SK-N-SH (cell line): ENCODE data around the gene CHAT. TPM values are rescaled to one million over a fixed set of nuclear protein-coding genes. Genes with fewer than 3 reads are reported as not detected.

Experiments used
- CTCF ChIA-PET: fragments of 300-600, 350-600 bp; formaldehyde crosslinking; extraction: SDS; loops from one replicate; lab custom pipeline; 2021; lab: Yijun Ruan, JAX
- POLR2A ChIA-PET: fragments of 350-600 bp; sonication (Branson Sonifier 250); formaldehyde crosslinking; extraction: SDS; loops from one replicate; lab custom pipeline; 2020; ENCODE audit warnings: antibody characterized with exemption, inconsistent platforms; lab: Yijun Ruan, JAX
- DNase-seq: peaks from one replicate; pipeline ENCODE4 v3.0.0; 2012
- H2AFZ ChIP-seq: fragments of 200-600 bp; sonication (generic); 2 replicates; pipeline ENCODE4 v1.8.1; 2016; ENCODE audit warnings: antibody characterized with exemption, mild to moderate bottlenecking, low read depth
- H3F3A ChIP-seq: fragments of 200-600 bp; sonication (generic); replicated peaks from 2 replicates; pipeline ENCODE3; 2016; ENCODE audit warnings: antibody characterized with exemption, mild to moderate bottlenecking; ENCODE audit not compliant: insufficient read depth
- H3K27ac ChIP-seq, 2 experiments: fragments of 200-500 bp in 1 of 2; fragments of 200-600 bp in 1 of 2; sonication (Bioruptor generic) in 1 of 2; sonication (generic), shearing (Covaris generic) in 1 of 2; 2 replicates each; pipeline versions ENCODE4 v1.5.1 to v1.6.1; 2014 to 2016; ENCODE audit warnings: low read depth in 2 of 2, inconsistent platforms in 1 of 2, low read length in 1 of 2, mild to moderate bottlenecking in 1 of 2, mixed read lengths in 1 of 2
- H3K27me3 ChIP-seq: fragments of 200-600 bp; sonication (generic), shearing (Covaris generic); 2 replicates; pipeline ENCODE4 v1.6.1; 2016; ENCODE audit warnings: mixed run types; ENCODE audit not compliant: insufficient read depth
- H3K36me3 ChIP-seq, 2 experiments: fragments of 200-500 bp in 1 of 2; fragments of 200-600 bp in 1 of 2; sonication (Bioruptor generic) in 1 of 2; sonication (generic) in 1 of 2; replicated peaks in 1 of 2; 2 replicates each; pipeline versions ENCODE3 to v1.5.1; 2014 to 2016; ENCODE audit warnings: low read length in 1 of 2, mild to moderate bottlenecking in 1 of 2; ENCODE audit not compliant: insufficient read depth in 2 of 2, control insufficient read depth in 1 of 2
- H3K4me1 ChIP-seq, 2 experiments: fragments of 200-500 bp in 1 of 2; fragments of 200-600 bp in 1 of 2; sonication (Bioruptor generic) in 1 of 2; sonication (generic), shearing (Covaris generic) in 1 of 2; 2 replicates each; pipeline versions ENCODE4 v1.5.1 to v1.6.1; 2014 to 2016; ENCODE audit warnings: low read depth in 1 of 2, low read length in 1 of 2, mixed run types in 1 of 2; ENCODE audit not compliant: insufficient read depth in 2 of 2, control insufficient read depth in 1 of 2
- H3K4me2 ChIP-seq: fragments of 200-600 bp; sonication (generic), shearing (Covaris generic); 2 replicates; pipeline ENCODE4 v1.6.1; 2017; ENCODE audit warnings: mixed run types
- H3K4me3 ChIP-seq, 2 experiments: fragments of 200-500 bp in 1 of 2; fragments of 200-600 bp in 1 of 2; sonication (Bioruptor generic) in 1 of 2; sonication (generic), shearing (Covaris generic) in 1 of 2; 2 replicates each; pipeline versions ENCODE4 v1.5.1 to v1.8.1; 2014 to 2016; ENCODE audit warnings: low read depth in 2 of 2, inconsistent platforms in 1 of 2, low read length in 1 of 2, mild to moderate bottlenecking in 1 of 2, mixed read lengths in 1 of 2, moderate library complexity in 1 of 2
- H3K79me2 ChIP-seq: fragments of 200-600 bp; sonication (generic); 2 replicates; pipeline ENCODE4 v1.8.1; 2017; ENCODE audit warnings: mild to moderate bottlenecking; ENCODE audit not compliant: insufficient read depth
- H3K9ac ChIP-seq: fragments of 200-600 bp; sonication (generic); 2 replicates; pipeline ENCODE4 v1.6.1; 2017; ENCODE audit warnings: mixed run types
- H3K9me2 ChIP-seq: fragments of 200-600 bp; sonication (generic); 2 replicates; pipeline ENCODE4 v1.6.1; 2017; ENCODE audit warnings: mixed run types
- H3K9me3 ChIP-seq: fragments of 200-600 bp; sonication (generic); 2 replicates; pipeline ENCODE4 v1.6.1; 2017; ENCODE audit warnings: mixed run types, mild to moderate bottlenecking, moderate library complexity
- H4K20me1 ChIP-seq: fragments of 200-600 bp; sonication (generic); 2 replicates; pipeline ENCODE4 v1.6.1; 2017; ENCODE audit warnings: mild to moderate bottlenecking, mixed run types; ENCODE audit not compliant: insufficient read depth
- CTCF ChIP-seq: fragments of 200-600 bp; sonication (generic); IDR thresholded peaks from 2 replicates; pipeline ENCODE4 v1.6.1; 2017; ENCODE audit warnings: antibody characterized with exemption, mild to moderate bottlenecking, moderate library complexity
- EZH2phosphoT487 ChIP-seq: fragments of 200-600 bp; sonication (generic); IDR thresholded peaks from 2 replicates; pipeline ENCODE4 v1.6.1; 2017; ENCODE audit warnings: low read depth, mixed run types, mild to moderate bottlenecking, antibody characterized with exemption, moderate library complexity, borderline replicate concordance
- FOSL2 ChIP-seq: IDR thresholded peaks from 2 replicates; pipeline ENCODE4 v1.4.0; 2012; ENCODE audit warnings: low read depth, mild to moderate bottlenecking, moderate library complexity, borderline replicate concordance
- FOXM1 ChIP-seq: IDR thresholded peaks from 2 replicates; pipeline ENCODE4 v1.4.0; 2012; ENCODE audit warnings: low read depth, mild to moderate bottlenecking
- MEF2A ChIP-seq: IDR thresholded peaks from 2 replicates; pipeline ENCODE4 v1.4.0; 2012; ENCODE audit warnings: low read depth, borderline replicate concordance
- MXI1 ChIP-seq: IDR thresholded peaks from 2 replicates; pipeline ENCODE4 v1.6.1; 2012; ENCODE audit warnings: mild to moderate bottlenecking, low read depth, low read length, improper control_type of control experiment
- NRF1 ChIP-seq: IDR thresholded peaks from 2 replicates; pipeline ENCODE4 v1.6.1; 2012; ENCODE audit warnings: low read depth, mild to moderate bottlenecking, low read length
- PBX3 ChIP-seq: IDR thresholded peaks from 2 replicates; pipeline ENCODE4; 2012
- RAD21 ChIP-seq: IDR thresholded peaks from 2 replicates; pipeline ENCODE4 v1.6.1; 2012; ENCODE audit warnings: mild to moderate bottlenecking, low read length
- RCOR1 ChIP-seq: fragments of 150-350 bp; IDR thresholded peaks from 2 replicates; pipeline ENCODE4 v1.6.1; 2017; ENCODE audit warnings: antibody characterized with exemption, low read length
- RFX5 ChIP-seq: IDR thresholded peaks from 2 replicates; pipeline ENCODE4 v1.6.1; 2012; ENCODE audit warnings: mild to moderate bottlenecking, improper control_type of control experiment, low read length
- SIN3A ChIP-seq: IDR thresholded peaks from 2 replicates; pipeline ENCODE4 v1.6.1; 2012; ENCODE audit warnings: low read depth, mild to moderate bottlenecking, low read length, moderate library complexity, borderline replicate concordance
- SMC3 ChIP-seq: IDR thresholded peaks from 2 replicates; pipeline ENCODE4 v1.6.1; 2012; ENCODE audit warnings: low read depth, low read length, improper control_type of control experiment
- YY1 ChIP-seq: IDR thresholded peaks from 2 replicates; pipeline ENCODE4 v1.4.0; 2012; ENCODE audit warnings: low read depth, mild to moderate bottlenecking
- ZBTB33 ChIP-seq: IDR thresholded peaks from 2 replicates; pipeline ENCODE4 v1.4.0; 2012; ENCODE audit warnings: low read depth, borderline replicate concordance
- WGBS: methylation state at CpG from one replicate; pipeline ENCODE4 v1.1.6; 2017; ENCODE audit warnings: low lambda C conversion rate; 5-methylcytosine and 5-hydroxymethylcytosine counted together
- polyA plus RNA-seq, 3 experiments: library from polyadenylated mRNA; depleted of rRNA; stranded (reverse); fragments of >200 nt; gene quantifications; 2 replicates each; pipeline ENCODE4 v1.2.3, GENCODE V29; 2012
- TF ChIP-seq, protein P1 (sequence below): IDR thresholded peaks from 2 replicates; pipeline ENCODE4 v1.6.1; 2012; ENCODE audit warnings: mild to moderate bottlenecking, low read depth, low read length, moderate library complexity

Gene CHAT
- polyA plus RNA-seq, 1 of the 3 experiments (the other 2 are of a cell fraction): not detected

DNA sequence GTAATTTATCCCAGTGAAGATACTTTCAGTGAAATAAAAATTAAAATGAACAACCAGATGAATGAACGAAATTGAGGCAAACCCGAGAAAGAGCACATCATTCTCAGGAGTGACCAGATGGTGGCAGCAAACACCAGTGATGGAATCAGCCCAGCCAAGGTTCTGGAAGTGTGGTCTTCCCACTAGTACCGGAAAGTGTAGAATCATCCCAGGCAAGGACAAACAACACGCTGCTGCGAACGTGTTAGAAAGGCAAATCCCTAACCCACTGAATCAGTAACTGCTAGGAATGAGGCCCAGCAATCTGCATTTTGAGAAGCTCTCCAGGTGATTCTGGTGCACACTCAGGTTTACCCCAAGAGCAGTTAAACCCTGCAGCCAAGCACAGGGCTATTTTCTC, 19.2 kb upstream of the CHAT start:
- no peaks in the 10 kb centered on the region for H3K9me2 ChIP-seq
- peaks cover 0 to 13% of the 10 kb centered on the region in 2 experiments; a peak in 1 of 4 replicates for H3K4me1 ChIP-seq
- DNase-seq: peak; percentile 83
- H3K4me3 ChIP-seq: no peak overlapping the region; a peak in 1 of 4 replicates
- WGBS: 2% methylated on average over 6 of the region's 6 CpGs
- H2AFZ ChIP-seq: no peak overlapping the region
- H3K9ac ChIP-seq: no peak overlapping the region
- TF ChIP-seq SMC3 (peak; percentile 83), PBX3 (no peak), CTCF (peak; percentile 91), MEF2A (no peak), RCOR1 (peak; percentile 38; the same call in 1 of the 2 replicates), RFX5 (no peak), MXI1 (no peak), RAD21 (peak; percentile 99), ZBTB33 (no peak), NRF1 (no peak)
- no peaks in the 10 kb centered on the region for H3K9me3 ChIP-seq
- H3F3A ChIP-seq: no peaks in the 10 kb centered on the region
- H3K27ac ChIP-seq: no peak overlapping the region
- ChIA-PET CTCF (interaction anchor here (0.6 to 4.0 kb wide), 41 partner anchors 8 to 1286 kb away, joined by 3 to 36 read pairs (median 4); partner anchors contain the start of genes OGDHL, PARG and TIMM23B), POLR2A (interaction anchor here (0.8 to 2.5 kb wide), 2 partner anchors 11 to 15 kb away, joined by 4 to 7 read pairs; partner anchors contain the start of gene SLC18A3)
- no peaks in the 10 kb centered on the region for H3K36me3 ChIP-seq
- H4K20me1 ChIP-seq: no peaks in the 10 kb centered on the region
- H3K27me3 ChIP-seq: no peaks in the 10 kb centered on the region
- H3K79me2 ChIP-seq: no peaks in the 10 kb centered on the region
- no peak overlapping the region for H3K4me2 ChIP-seq

- H3K9ac ChIP-seq: no peak overlapping the region
- no peaks in the 10 kb centered on the region for H3K9me2 ChIP-seq
- peaks cover 0 to 13% of the 10 kb centered on the region in 2 experiments; a peak in 1 of 4 replicates for H3K4me1 ChIP-seq
- ChIA-PET POLR2A (interaction anchor here (0.8 to 2.5 kb wide), 3 partner anchors 10 to 166 kb away, joined by 4 to 7 read pairs (median 4); partner anchors contain the start of genes OGDHL and SLC18A3), CTCF (interaction anchor here (0.6 to 4.0 kb wide), 42 partner anchors 8 to 1287 kb away, joined by 3 to 36 read pairs (median 4); partner anchors contain the start of genes OGDHL, PARG and TIMM23B)
- H3F3A ChIP-seq: no peaks in the 10 kb centered on the region
- no peaks in the 10 kb centered on the region for H3K36me3 ChIP-seq
- no peak overlapping the region for H3K27ac ChIP-seq
- H3K4me2 ChIP-seq: no peak overlapping the region
- no peak for DNase-seq
- no peaks in the 10 kb centered on the region for H3K27me3 ChIP-seq
- no peak overlapping the region for H3K4me3 ChIP-seq
- H3K79me2 ChIP-seq: no peaks in the 10 kb centered on the region
- 72% methylated on average over 10 of the region's 10 CpGs for WGBS
- no peak overlapping the region for H2AFZ ChIP-seq
- H4K20me1 ChIP-seq: no peaks in the 10 kb centered on the region
- no peaks in the 10 kb centered on the region for H3K9me3 ChIP-seq
- TF ChIP-seq FOSL2 (no peak), PBX3 (no peak), FOXM1 (no peak), SIN3A (no peak), EZH2phosphoT487 (no peak), RCOR1 (no peak), YY1 (no peak)
- TF ChIP-seq, protein P1, sequence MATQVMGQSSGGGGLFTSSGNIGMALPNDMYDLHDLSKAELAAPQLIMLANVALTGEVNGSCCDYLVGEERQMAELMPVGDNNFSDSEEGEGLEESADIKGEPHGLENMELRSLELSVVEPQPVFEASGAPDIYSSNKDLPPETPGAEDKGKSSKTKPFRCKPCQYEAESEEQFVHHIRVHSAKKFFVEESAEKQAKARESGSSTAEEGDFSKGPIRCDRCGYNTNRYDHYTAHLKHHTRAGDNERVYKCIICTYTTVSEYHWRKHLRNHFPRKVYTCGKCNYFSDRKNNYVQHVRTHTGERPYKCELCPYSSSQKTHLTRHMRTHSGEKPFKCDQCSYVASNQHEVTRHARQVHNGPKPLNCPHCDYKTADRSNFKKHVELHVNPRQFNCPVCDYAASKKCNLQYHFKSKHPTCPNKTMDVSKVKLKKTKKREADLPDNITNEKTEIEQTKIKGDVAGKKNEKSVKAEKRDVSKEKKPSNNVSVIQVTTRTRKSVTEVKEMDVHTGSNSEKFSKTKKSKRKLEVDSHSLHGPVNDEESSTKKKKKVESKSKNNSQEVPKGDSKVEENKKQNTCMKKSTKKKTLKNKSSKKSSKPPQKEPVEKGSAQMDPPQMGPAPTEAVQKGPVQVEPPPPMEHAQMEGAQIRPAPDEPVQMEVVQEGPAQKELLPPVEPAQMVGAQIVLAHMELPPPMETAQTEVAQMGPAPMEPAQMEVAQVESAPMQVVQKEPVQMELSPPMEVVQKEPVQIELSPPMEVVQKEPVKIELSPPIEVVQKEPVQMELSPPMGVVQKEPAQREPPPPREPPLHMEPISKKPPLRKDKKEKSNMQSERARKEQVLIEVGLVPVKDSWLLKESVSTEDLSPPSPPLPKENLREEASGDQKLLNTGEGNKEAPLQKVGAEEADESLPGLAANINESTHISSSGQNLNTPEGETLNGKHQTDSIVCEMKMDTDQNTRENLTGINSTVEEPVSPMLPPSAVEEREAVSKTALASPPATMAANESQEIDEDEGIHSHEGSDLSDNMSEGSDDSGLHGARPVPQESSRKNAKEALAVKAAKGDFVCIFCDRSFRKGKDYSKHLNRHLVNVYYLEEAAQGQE: no peak
These were observed 18.7 kb upstream of the CHAT start for GRCh38 chr10:49595003-49595712.
